Left forelimb (tissue), 1 donor: Measurements from ENCODE around the gene CCIN.
A peak's percentile ranks its signal among the peaks of the same experiment; 100 is the strongest.

Experiments
- DNase-seq: peaks from one replicate; pipeline ENCODE4 v3.0.0-alpha.2; 2018; ENCODE audit warnings: low spot score

CCIN gene

DNA sequence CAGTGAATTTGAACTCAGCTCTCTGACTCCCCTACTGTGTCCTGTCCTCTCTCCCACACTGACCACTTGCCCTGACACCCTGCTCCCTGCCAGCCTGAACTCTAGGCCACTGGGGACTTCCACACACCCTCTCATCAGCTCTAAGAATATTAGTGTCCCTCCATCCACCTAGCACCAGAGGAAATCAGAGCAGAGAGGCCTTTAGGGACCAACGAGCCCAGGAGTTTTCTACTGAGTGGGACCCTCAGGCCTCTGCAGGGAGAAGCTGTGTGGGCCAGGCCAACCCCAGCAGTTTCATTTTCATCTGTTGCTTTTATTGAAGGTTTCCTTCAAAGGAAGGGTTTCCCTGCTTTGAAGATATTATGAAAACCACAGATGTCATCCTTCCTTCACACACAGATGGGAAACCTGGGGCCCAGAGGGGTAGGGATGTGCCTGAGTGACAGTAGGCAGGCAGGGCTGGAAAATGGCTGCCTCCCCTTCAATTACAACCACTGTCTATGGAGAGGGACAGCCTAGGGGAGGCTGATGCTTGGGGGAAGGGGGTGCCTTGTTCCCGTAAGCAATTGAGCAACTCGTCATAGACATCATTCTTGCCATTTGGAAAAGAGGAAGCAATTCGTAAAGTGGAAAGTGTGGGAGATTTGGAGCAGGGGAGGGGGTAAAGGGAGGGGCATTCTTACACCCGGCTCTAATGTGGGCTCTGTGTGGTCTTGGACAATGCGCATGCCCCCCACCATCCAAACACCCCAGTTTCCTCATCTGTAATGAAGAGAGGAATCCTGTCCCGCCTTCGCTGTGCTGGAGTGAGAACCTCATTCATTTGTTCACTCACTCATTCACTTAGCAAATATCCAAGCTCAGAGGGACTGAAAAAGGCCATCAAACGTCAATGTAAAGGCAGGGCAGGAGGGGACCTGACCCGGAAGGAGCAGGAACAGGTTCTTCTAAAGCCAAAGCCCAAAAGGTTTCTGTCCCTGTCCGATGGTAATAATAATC, 28.8 kb upstream of the CCIN start:
- no peak for DNase-seq

DNA sequence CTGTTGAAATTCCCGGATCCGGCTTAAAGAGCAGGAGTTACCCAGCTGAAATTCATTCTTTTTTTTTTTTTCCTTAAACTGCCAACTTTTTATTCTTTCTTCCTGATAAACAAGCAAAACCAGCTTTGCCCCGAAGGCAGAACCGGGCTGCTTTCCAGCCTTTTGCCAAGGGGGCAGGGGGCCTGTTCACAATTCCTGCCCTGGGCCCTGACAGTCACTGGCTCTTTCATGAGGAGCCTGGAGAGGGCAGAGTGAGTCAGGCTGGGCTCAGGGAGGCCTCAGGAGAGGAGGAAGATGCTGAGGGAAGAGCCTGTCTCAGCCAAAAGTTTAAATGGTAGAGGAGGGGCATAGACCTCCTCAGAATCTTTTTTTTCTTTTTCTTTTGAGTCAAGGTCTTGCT, 27.9 kb upstream of the CCIN start:
- no peak for DNase-seq

DNA sequence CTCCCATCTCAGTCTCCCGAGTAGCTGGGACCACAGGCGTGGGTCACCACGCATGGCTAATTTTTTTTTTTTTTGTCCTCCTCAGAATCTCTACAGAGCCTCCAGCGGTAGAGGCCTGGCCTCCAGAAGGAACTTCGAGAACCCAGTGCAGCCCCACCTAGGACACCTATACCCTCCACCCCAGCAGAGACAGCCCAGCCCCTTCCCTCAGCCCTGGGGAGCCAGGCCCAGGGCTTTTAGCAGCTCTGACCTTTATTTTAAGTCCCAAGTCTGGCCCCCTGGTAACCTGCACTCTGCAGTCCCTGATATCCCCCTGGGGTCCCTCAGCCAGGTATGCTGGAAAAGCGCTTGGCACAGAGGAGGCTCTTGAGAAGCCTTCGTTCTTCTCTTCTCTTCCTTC, 27.4 kb upstream of the CCIN start:
- no peak for DNase-seq

DNA sequence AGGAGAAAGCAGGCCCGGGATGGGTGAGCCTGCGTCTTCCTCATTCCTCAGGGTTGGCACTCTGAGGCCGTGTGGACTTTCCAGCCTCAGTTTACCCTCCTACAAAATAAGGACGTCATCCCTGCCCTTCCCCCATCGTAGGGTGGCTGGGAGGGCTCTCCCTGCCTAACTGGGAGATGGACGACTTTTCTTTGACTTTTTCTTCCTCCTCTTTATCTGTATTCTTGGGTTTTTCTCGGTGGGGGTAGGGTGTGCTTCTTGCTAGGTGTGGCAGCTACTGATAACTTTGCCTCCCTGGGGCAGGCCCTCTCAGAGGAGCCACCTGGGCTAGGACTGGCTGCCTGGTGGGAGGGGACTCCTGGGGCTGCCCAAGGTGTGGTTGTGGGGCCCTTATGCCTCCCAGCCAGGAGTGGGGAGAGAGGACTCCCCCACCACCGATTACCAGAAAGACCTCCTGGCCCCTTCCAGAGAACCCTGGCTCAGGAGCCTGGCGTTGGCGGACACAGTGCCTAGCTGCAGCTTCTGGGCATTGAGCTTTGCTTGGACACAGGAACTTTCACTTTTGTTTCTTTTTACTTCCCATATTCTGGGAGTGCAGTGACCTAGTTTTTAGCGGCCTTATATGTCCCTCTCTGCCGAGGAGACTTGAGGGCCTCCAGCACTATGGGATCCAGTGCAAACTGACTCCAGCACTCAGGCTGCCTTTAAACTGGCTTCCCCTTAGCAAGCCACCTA, 26.5 kb upstream of the CCIN start:
- no peak for DNase-seq

DNA sequence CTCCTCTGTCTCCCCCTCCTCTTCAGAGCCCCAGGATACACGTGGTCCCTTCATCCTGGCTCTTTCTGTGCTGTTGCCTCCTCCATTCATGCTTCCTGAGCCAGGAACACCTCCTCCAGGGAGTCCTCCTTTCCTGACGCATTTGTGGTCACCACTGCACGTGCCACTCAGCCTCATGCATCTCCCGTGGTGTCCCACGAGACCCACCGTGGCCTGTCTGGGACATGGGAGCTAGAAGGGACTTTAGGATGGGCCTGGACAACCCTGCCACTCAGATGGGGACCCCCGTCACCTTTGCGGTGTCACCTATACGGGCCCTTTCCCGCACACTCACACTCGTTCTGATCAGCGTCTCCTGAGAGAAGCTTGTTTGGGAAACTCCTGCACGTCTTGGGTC, 25.9 kb upstream of the CCIN start:
- no peak for DNase-seq

DNA sequence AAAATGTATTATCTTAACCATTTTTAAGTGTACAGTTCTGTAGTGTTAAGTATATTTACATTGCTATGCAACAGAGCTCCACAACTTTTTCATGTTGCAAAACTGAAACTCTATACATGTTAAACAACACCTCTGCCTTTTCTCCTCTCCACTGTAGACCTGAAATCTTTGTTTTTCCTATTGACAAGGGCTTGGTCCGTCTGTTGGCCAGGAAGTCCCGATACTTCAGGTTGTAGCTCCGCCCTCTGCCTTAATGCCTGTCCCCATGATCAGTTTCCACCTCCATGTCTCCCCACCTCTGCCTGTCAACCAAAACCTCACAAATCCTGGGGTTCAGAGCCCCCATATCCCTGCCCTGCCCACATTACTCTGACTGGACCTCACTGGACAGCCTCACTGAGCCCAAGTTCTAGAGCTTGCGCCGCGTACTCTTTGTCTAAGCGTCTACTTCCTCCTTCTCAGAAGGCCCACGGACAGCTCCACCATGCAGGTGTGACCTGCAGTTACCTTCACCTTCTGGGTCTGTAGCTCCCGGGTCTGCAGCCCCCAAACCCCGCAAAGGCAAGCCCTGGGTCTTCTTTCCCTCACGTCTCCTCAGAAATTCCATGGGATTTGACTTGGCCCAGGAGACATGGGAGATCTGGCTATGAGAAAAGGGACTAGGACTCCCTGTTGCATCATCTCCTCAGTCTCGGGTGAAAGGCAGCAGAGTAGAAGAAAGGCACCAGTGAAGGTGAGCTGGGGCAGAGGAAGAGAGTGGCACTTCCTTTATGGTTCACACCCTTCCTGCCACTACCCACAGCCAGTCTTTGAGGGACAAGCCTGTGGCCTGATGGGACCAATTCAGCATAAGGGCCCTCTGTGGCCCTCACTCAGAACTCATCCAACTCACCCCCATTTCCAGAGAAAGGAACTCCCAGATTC, 24.6 kb upstream of the CCIN start:
- no peak for DNase-seq

DNA sequence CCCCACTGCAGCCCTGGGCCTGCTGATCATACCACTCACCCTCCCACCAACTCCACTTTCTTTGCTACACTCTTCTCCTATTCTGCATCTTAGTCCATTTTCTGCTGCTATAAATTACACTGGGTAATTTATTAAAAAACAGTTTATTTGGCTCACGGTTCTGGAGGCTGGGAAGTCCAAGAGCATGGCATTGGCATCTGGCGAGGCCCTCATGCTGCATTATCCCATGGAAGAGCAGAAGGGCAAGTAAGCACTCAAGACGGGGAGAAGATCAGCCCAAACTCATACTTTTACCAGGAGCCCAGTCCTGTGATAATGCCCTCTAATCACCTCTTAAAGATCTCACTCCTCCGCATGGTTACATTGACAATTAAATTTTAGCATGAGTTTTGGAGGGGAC, 23.2 kb upstream of the CCIN start:
- no peak for DNase-seq

DNA sequence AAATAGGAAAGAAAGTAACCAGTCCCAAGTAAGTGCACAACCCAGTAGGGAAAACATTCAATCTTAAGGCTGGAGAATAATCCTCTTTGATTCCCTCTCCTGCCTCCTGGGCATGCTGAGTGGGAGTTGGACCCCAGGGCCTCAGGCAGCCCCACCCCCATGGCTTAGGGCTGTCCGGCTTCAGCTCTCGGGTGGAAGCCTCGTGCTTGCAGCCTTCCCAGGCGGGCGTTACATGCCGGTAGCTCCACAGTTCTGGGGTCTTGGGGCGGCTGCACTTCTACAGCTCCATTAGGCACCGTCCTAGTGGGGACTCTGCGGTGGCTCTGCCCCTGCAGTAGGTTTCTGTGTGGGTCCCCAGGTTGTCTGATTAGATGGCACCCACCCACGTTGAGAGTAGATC, 22.5 kb upstream of the CCIN start:
- no peak for DNase-seq

DNA sequence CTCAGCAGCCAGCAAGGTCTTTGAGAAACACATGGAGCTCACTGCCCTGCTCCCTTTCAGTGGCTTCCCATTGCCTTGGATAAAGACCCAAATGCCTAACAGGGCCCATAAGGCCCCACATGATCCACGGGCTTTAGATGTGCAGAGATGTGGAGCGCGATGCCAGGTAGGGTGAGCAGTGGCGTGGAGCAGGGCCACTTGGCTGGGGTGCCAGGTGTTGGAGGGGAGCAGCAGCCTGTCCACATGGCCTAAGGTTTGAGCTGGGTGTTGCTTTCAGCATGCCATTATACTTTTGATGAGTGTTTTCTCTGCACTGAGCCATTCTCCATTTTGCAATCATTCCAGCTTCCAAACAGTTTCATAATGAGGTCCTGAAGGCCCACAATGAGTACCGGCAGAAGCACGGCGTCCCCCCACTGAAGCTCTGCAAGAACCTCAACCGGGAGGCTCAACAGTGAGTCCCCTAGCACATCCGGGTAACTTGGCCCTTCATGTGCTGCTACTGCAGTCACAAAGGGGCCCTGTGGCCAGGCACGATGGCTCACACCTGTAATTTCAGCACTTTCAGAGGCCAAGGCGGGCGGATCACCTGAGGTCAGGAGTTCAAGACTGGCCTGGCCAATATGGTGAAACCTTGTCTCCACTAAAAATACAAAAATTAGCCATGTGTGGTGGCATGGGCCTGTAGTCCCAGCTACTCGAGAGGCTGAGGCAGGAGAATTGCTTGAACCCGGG, 21.6 kb upstream of the CCIN start:
- no peak for DNase-seq

DNA sequence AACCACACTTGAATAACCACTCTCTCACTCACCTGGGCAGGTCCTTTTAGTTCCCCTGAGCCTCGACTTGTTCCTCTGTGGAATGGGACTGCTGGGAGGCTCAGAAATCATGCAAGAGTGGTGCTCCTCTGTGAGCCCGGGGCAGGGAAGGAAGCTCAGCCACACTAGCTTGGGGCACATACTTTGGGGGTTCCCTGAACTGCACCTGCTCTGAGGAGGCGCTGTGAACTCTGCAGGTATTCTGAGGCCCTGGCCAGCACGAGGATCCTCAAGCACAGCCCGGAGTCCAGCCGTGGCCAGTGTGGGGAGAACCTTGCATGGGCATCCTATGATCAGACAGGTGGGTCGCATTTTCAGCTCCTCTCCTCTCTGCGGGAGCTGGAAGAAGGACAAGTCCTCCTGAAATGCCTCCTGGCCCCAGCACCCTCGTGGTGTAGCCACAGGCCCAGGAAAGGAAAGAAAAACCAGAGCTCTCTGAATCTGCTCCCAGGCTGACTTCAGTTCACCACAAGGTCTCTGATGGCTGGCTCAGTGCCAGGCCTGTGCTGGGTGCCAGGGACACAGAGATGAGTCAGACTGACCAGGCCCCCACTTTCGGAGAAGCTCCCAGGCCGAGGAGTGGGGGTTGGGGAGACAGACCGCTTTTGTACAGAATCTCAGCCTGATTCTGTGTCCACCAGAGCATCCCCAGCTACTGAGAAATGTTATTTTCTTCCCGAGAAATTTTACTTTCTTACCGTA, 20.7 kb upstream of the CCIN start:
- peak; percentile 84 for DNase-seq

DNA sequence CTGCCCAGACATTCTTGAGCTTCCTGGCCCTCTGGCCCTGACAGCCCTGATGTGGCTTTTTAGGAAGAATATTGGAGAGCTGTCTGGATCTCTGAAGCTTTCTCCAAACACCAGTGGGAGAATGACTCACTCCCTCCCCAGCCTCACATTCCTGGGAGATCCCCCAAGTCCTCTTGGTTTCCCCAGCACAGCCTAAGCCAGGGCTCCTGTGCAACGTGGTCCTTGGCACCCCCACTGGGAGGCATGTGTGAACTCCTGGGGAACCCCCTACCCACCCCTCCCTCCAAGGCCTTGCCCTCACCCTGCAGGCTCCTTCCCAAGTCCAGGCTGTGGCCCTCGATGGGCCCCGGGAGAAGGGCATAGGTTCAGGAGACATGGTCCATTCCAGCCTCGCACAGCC, 20.0 kb upstream of the CCIN start:
- no peak for DNase-seq

DNA sequence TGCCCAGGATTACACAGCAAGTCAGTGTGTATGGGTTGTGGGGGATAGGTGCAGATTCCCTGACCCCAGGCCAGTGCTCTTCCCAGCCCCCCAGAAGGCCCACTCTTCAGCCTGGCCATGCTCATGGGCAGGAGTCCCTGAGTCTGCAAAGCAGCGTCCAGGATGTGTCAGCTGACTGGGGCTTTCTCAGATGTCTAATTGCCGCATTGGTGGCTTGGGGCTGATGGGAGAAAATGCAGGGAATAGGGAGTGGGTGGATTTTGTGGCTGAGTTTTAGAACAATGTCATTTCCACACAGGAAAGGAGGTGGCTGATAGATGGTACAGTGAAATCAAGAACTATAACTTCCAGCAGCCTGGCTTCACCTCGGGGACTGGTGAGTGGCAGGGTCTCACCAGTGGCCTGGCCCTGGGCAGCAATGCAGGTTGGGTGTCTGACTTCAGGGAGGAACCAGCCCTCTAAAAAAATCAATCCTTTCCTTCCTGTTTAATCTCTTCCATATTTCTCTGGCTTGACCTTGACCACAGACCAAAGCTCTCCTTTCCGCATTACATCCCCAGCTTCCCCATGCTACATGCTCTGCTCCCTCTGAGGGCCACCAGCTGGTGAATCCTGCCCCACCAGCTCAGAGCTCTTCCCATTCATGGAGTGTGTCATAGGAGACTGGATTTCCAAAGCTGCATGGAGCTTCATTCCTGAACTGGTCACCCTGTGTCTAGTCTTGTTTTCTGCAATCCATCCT, 18.4 kb upstream of the CCIN start:
- DNase-seq, result no peak

DNA sequence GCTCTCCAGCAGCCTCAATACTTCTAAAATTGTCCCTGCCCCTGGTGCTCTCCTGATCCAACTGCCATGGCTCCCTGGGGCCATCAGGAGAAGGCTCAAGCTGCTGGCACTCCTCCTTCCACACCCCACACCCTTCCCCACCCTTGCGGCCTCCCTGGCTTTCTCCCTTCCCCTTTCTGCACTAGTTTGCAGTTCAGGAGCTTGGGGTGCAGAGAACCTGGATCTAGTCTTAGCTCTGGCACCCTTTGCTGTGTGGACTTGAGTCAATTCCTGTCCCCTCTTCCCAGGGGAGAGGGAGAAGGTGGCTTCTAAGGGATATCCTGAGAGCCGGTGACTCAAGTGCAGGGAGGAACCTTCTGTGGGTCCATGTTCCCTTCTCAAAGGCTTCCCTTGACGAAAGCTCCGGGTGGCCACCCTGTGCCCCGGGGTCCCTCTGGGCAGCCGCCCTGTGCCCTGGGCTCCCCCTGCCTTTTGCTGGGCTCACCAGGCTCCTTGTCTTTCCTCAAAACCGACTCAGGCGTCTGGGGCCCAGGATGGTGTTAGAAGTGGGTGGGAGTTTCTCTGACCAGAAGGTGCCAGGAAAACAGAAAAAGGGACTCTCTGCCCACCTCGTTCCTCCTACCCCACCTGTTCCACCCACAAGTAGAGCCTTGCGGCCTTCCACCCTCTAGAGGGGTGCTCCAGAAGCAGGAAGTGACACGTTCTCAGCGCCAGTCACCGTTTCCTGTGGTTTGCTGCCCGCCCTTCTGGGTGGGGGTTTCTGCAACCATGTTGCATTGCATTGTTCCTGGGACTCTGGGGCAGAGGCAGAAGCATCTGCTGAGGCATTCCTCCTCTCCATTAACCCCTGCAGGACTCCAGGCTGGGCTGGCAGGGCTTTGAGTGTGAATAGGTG, 17.6 kb upstream of the CCIN start:
- no peak for DNase-seq

DNA sequence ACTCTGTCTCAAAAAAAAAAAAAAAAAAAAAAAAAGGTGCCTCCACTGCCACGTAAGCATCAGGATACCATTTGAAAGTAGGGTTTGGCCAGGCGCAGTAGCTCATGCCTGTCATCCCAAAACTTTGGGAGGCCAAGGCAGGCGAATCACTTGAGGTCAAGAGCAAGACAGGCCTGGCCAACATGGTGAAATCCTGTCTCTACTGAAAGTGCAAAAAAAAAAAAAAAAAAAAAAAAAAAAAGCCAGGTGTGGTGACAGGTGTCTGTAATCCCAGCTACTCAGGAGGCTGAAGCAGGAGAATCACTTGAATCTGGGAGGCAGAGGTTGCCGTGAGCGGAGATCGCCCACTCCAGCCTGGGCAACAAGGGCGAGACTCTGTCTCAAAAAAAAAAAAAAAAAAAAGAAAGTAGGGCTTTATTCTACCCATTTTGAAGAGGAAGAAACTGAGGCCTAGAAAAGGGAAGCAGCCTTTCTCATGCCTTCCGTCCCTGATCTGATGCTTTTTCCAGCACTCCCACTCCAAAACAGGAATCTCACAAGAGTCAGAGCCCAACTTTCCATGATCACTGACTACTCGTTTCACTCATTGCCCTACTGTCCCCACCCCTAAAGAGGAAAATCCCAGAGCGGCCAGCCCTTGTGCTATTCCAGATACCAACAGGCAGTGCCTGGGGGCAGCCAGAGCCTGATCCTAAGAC, 16.3 kb upstream of the CCIN start:
- DNase-seq, result no peak

DNA sequence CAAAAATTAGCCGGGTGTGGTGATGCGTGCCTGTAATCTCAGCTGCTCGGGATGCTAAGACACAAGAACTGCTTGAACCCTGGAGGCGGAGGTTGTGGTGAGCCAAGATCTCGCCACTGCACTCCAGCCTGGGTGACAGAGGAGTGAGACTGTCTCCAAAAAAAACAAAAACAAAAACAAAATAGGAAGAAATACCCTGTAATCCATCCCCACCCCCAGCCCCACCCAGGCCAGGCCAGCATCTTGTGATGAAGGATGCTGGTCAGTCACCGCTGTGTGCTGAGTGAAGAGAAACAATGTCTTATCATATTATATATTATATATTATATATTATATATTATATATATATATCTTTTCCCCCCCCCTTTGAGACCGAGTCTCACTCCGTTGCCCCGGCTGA, 15.4 kb upstream of the CCIN start:
- no peak for DNase-seq

DNA sequence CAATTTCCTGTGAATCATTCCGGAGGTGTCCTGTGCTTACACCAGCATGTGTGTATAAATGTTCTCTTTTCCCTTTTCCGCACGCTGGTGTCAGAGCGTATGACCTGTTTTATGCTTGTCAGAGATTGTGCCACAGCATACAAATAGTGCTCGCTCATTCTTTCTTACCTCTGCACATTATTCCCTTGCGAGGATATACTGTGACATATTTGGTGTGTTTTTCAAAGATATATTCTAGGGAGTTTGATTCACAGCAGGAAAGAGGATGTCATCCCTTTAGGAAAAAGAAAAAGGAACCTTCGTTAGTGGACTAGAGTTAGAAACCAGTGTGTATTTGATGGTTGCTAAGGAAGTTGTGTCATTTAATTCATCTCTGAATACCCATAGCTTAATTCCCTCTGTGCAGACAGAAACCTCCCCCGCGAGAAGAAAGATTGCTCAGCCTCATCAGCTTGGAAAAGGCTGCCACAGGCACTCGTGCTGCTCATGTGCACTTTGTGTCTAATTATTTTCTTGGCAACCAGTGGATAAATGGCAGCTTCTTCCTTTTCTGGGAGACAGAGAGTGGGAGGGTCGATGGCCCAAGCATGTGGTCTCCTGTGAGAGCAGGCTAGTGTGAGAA, 14.7 kb upstream of the CCIN start:
- DNase-seq, result no peak

DNA sequence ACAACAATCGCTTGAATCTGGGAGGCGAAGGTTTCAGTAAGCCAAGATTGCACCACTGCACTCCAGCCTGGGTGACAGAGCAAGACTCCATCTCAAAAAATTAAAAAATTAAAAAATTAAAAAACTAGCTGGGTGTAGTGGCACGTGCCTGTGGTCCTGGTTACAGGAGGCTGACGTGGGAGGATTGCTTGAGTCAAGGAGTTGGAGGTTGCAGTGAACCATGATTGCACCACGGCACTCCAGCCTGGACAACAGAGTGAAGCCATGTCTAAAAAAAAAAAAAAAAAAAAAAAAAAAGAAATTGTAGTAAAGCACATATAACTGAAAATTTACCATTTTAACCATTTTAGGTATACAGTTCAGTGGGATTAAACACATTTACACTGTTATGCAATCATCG, 13.1 kb upstream of the CCIN start:
- DNase-seq, result no peak

DNA sequence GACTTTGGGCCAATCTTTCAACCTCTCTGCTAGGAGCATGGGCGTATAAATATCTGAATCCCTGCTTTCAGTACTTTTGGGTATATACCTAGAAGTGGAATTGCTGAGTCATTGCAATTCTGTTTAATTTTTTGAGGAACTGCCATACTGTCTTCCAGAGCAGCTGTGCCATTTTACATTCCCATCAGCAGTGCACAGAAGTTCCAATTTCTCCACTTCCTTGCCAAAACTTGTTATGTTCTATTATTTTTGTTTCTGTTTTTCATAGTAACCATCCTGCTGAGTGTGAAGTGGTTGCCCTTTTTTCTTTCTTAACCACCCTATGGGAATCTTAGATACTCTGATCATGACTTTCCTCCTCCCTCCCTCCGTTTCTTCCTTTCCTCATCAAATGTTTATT, 11.1 kb upstream of the CCIN start:
- DNase-seq, result no peak
